ENCODE data around the gene PROS1.
"Not testable (repeated sequence)": the region's sequence is repeated elsewhere in the genome, so short reads cannot be mapped to it uniquely, and the experiment has no call there.

PROS1 gene

DNA sequence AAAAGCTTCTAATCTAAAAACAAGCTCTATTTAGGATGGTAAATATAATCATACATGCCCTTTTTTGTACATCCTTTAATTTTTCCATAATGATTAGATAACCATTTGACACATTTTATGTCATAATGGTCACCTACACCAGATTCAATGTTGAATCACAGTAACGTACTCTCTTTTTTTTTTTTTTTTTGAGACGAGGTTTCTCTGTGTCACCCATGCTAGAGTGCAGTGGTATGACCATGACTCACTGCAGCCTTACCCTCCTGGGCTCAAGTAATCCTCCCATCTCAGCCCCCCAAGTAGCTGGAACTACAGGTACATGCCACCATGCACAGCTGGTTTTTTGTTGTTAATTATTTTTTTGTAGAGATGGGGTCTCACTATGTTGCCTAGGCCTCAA is 49.2 kb downstream of the PROS1 start:
- TF ChIP-seq MYC (IDR thresholded peaks at IDR 0.05; ENCODE audit: low read depth, low read length): no peak
- no peak overlapping the region for H3K4me3 ChIP-seq (ENCODE audit: low read depth, low read length)
- no peak for DNase-seq (ENCODE audit: low read depth)

DNA sequence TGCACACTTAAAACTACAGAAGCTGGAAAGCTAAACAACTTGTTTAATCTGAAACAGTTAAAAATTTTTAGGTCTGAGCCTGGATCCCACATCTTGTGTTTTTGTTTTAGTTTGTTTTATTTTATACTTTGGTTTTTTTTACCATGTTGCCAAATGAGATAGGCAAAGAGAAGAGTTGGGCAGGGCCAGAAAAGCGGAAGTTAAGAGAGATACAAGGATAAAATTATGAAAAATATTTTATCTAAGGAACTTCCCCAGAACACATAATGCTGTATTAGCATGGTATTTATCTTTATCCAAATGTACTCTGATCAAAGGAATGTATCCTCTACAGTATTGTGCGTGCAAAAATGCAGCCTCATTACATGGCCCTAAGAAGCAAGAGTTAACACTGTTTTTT is 50.7 kb downstream of the PROS1 start:
- TF ChIP-seq POLR2A (IDR thresholded peaks at IDR 0.05; ENCODE audit: extremely low read depth, insufficient read length): no peak
- no peak for TF ChIP-seq CTCF (IDR thresholded peaks at IDR 0.05; ENCODE audit: low read depth, low read length)
- no peak for TF ChIP-seq MYC (IDR thresholded peaks at IDR 0.05; ENCODE audit: low read depth, low read length)
- H3K4me3 ChIP-seq (ENCODE audit: low read depth, low read length): no peak overlapping the region
- no peak for DNase-seq (ENCODE audit: low read depth)

- DNase-seq (ENCODE audit: low read depth); H3K4me3 ChIP-seq (ENCODE audit: low read depth, low read length): not testable (repeated sequence)
Observed at GRCh38 chr3:93917546-93918029, 56.1 kb downstream of the PROS1 start.

- not testable (repeated sequence) for DNase-seq (ENCODE audit: low read depth); H3K4me3 ChIP-seq (ENCODE audit: low read depth, low read length)
Observed at GRCh38 chr3:93913623-93914022, 60.1 kb downstream of the PROS1 start.

- TF ChIP-seq POLR2A (IDR thresholded peaks at IDR 0.05; ENCODE audit: extremely low read depth, insufficient read length) (no peak), MYC (IDR thresholded peaks at IDR 0.05; ENCODE audit: low read depth, low read length) (no peak), CTCF (IDR thresholded peaks at IDR 0.05; ENCODE audit: low read depth, low read length) (no peak)
- TF ChIP-seq, protein P1, sequence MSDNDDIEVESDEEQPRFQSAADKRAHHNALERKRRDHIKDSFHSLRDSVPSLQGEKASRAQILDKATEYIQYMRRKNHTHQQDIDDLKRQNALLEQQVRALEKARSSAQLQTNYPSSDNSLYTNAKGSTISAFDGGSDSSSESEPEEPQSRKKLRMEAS (IDR thresholded peaks at IDR 0.05; ENCODE audit: low read depth, low read length): no peak
- DNase-seq (ENCODE audit: low read depth): no peak
- H3K4me3 ChIP-seq (ENCODE audit: low read depth, low read length): no peak overlapping the region
Observed at GRCh38 chr3:93911206-93911605, 62.5 kb downstream of the PROS1 start.

- TF ChIP-seq CTCF (IDR thresholded peaks at IDR 0.05; ENCODE audit: low read depth, low read length) (no peak), MYC (IDR thresholded peaks at IDR 0.05; ENCODE audit: low read depth, low read length) (no peak), POLR2A (IDR thresholded peaks at IDR 0.05; ENCODE audit: extremely low read depth, insufficient read length) (no peak)
- TF ChIP-seq, protein P1 (IDR thresholded peaks at IDR 0.05; ENCODE audit: low read depth, low read length): no peak
- H3K4me3 ChIP-seq (ENCODE audit: low read depth, low read length): no peak overlapping the region
- no peak for DNase-seq (ENCODE audit: low read depth)
Observed at GRCh38 chr3:93910097-93910496, 63.6 kb downstream of the PROS1 start.

DNA sequence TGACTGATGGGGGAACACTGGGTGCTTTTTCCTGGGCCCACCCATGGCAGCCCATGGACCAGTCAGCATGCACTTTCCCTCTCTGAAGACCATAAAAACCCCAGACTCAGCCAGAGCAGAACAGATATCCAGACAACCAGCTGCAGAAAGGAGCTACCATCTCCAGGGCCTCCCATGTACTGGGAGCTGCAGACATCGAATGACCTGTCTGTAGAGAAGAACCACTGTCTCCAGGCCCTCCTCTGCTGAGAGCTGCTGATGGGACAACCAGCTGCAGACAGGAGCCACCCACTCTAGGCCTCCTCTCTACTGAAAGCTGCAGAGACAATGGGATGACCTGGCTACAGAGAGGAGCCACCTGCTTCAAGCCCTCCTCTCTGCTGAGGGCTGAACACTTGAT is 66.6 kb downstream of the PROS1 start:
- H3K4me3 ChIP-seq (ENCODE audit: low read depth, low read length): no peak overlapping the region
- DNase-seq (ENCODE audit: low read depth): no peak
- no peak for TF ChIP-seq POLR2A (IDR thresholded peaks at IDR 0.05; ENCODE audit: extremely low read depth, insufficient read length)
- no peak for TF ChIP-seq CTCF (IDR thresholded peaks at IDR 0.05; ENCODE audit: low read depth, low read length)
- TF ChIP-seq MYC (IDR thresholded peaks at IDR 0.05; ENCODE audit: low read depth, low read length): no peak
- TF ChIP-seq, protein P1 (IDR thresholded peaks at IDR 0.05; ENCODE audit: low read depth, low read length): no peak

- TF ChIP-seq POLR2A (IDR thresholded peaks at IDR 0.05; ENCODE audit: extremely low read depth, insufficient read length): no peak
- TF ChIP-seq, protein P1 (IDR thresholded peaks at IDR 0.05; ENCODE audit: low read depth, low read length): no peak
- H3K4me3 ChIP-seq (ENCODE audit: low read depth, low read length): no peak overlapping the region
- no peak for DNase-seq (ENCODE audit: low read depth)
Observed at GRCh38 chr3:93906245-93906644, 67.5 kb downstream of the PROS1 start.

Data from NB4 (cell line).